HepG2 (cell line): ENCODE measurements around the gene PCDHB14.
A peak's percentile ranks its signal among the peaks of the same experiment; 100 is the strongest.

Experiments used
- CHD2 ChIP-seq: IDR thresholded peaks from 2 replicates; pipeline ENCODE4 v1.6.1; 2011; ENCODE audit warnings: low read depth, low read length, improper control_type of control experiment
- CTCF ChIP-seq: sonication (generic); formaldehyde crosslinking; IDR thresholded peaks from 2 replicates; pipeline ENCODE4 v1.5.0; 2020; ENCODE audit warnings: mild to moderate bottlenecking, missing genetic modification reagents, moderate library complexity
- MIER3 ChIP-seq: IDR thresholded peaks from 2 replicates; pipeline ENCODE4 v1.6.1; 2016; ENCODE audit warnings: missing compliant biosample characterization, borderline replicate concordance
- MXI1 ChIP-seq: IDR thresholded peaks from 3 replicates; pipeline ENCODE4 v1.6.1; 2012; ENCODE audit warnings: low read depth, low read length, inconsistent platforms, borderline replicate concordance
- MZF1 ChIP-seq: sonication (generic); formaldehyde crosslinking; IDR thresholded peaks from 2 replicates; pipeline ENCODE4 v1.8.1; 2023; ENCODE audit warnings: mild to moderate bottlenecking, missing genetic modification reagents, borderline replicate concordance
- NFYC ChIP-seq: IDR thresholded peaks from 2 replicates; pipeline ENCODE4 v1.6.1; 2016; ENCODE audit warnings: missing genetic modification reagents, missing compliant biosample characterization
- SMARCC2 ChIP-seq: fragments of 450-650 bp; IDR thresholded peaks from 2 replicates; pipeline ENCODE4 v1.6.1; 2017; ENCODE audit warnings: antibody characterized with exemption, mild to moderate bottlenecking
- U2AF2 ChIP-seq: fragments of 200-400 bp; formaldehyde crosslinking; IDR thresholded peaks from 2 replicates; pipeline ENCODE4 v1.6.1; 2017; ENCODE audit warnings: low read depth, mild to moderate bottlenecking, low read length
- ZBTB1 ChIP-seq: sonication (generic); formaldehyde crosslinking; IDR thresholded peaks from 2 replicates; pipeline ENCODE4 v1.4.0; 2020; ENCODE audit warnings: missing genetic modification reagents, borderline replicate concordance
- ZBTB46 ChIP-seq: sonication (generic); formaldehyde crosslinking; IDR thresholded peaks from 2 replicates; pipeline ENCODE4 v1.4.0; 2020; ENCODE audit warnings: mild to moderate bottlenecking, missing genetic modification reagents, borderline replicate concordance
- ZBTB8A ChIP-seq: sonication (generic); formaldehyde crosslinking; IDR thresholded peaks from 2 replicates; pipeline ENCODE4 v1.4.0; 2020; ENCODE audit warnings: mild to moderate bottlenecking, low read depth, missing genetic modification reagents, borderline replicate concordance
- ZNF501 ChIP-seq: sonication (generic); formaldehyde crosslinking; IDR thresholded peaks from 2 replicates; pipeline ENCODE4 v1.5.1; 2020; ENCODE audit warnings: mild to moderate bottlenecking, moderate library complexity, missing genetic modification reagents
- ZNF639 ChIP-seq: conservative IDR thresholded peaks from 2 replicates; pipeline ENCODE4 v1.6.1; 2018; ENCODE audit warnings: missing genetic modification reagents
- ZNF644 ChIP-seq: IDR thresholded peaks from 2 replicates; pipeline ENCODE4 v1.6.1; 2016; ENCODE audit warnings: low read depth

GRCh38 chr5:141234109-141234667, 11.0 kb downstream of the PCDHB14 start:
- TF ChIP-seq ZBTB46 (CRISPR knock-in tag) (no peak), MZF1 (CRISPR knock-in tag) (no peak), NFYC (no peak), SMARCC2 (no peak), CTCF (peak; percentile 54), U2AF2 (no peak), MIER3 (CRISPR knock-in tag) (no peak), MXI1 (no peak), ZNF501 (CRISPR knock-in tag) (no peak), ZNF644 (CRISPR knock-in tag) (no peak), CHD2 (no peak), ZBTB8A (CRISPR knock-in tag) (no peak), ZNF639 (no peak), ZBTB1 (CRISPR knock-in tag) (no peak)
